Kidney (tissue), 14 donors: ENCODE results near the gene SARM1. TPM values are rescaled to one million over a fixed set of nuclear protein-coding genes. Genes with fewer than 3 reads are reported as not detected.

Experiments
- DNase-seq, 5 donors: peaks; one replicate each; pipeline ENCODE4 v3.0.0-alpha.2; 2013 to 2020
- FAIRE-seq: peaks from 2 replicates; lab custom pipeline; 2012; peaks lifted over from hg19 to GRCh38; lab: Jason Lieb, UNC
- H3K27ac ChIP-seq, 2 donors: one replicate each; pipeline ENCODE4 v1.7.0; 2013; ENCODE audit warnings: low read depth in 2 of 2, low read length in 2 of 2, inconsistent platforms in 1 of 2
- H3K27me3 ChIP-seq: one replicate; pipeline ENCODE4 v1.7.1; 2013; ENCODE audit warnings: low read length, inconsistent platforms; ENCODE audit not compliant: control insufficient read depth, insufficient read depth
- H3K36me3 ChIP-seq, 3 donors: one replicate each; pipeline versions ENCODE4 v1.7.0 to v1.7.1; 2013; ENCODE audit warnings: low read length in 3 of 3, control low read depth in 1 of 3, inconsistent platforms in 1 of 3; ENCODE audit not compliant: insufficient read depth in 3 of 3, control insufficient read depth in 2 of 3
- H3K4me1 ChIP-seq, 3 donors: one replicate each; pipeline versions ENCODE4 v1.7.0 to v1.7.1; 2013; ENCODE audit warnings: low read length in 3 of 3, inconsistent platforms in 1 of 3, low read depth in 1 of 3; ENCODE audit not compliant: control insufficient read depth in 2 of 3, insufficient read depth in 2 of 3
- H3K4me3 ChIP-seq, 3 donors: one replicate each; pipeline versions ENCODE4 v1.7.0 to v1.8.1; 2013; ENCODE audit warnings: low read length in 3 of 3, control low read depth in 1 of 3, inconsistent platforms in 1 of 3
- H3K9ac ChIP-seq, 3 donors: one replicate each; pipeline versions ENCODE4 v1.7.0 to v1.7.1; 2013; ENCODE audit warnings: low read length in 3 of 3, control low read depth in 1 of 3, inconsistent platforms in 1 of 3
- H3K9me3 ChIP-seq, 3 donors: one replicate each; pipeline versions ENCODE4 v1.7.0 to v1.7.1; 2013; ENCODE audit warnings: low read length in 3 of 3, control low read depth in 1 of 3, inconsistent platforms in 1 of 3; ENCODE audit not compliant: control insufficient read depth in 2 of 3, insufficient read depth in 1 of 3
- CTCF ChIP-seq: IDR thresholded peaks from 3 replicates; pipeline ENCODE4 v1.5.1; 2012; ENCODE audit warnings: mild to moderate bottlenecking, moderate library complexity, borderline replicate concordance; ENCODE audit not compliant: insufficient read depth; ENCODE audit errors: extremely low read depth
- intact Hi-C: fragments of 100-400 bp; cut with DNase I; formaldehyde crosslinking; loops from one replicate; pipeline ENCODE4 v1.11.1; 2022
- polyA plus RNA-seq: library from polyadenylated mRNA; stranded (reverse); fragments of 350-450 nt; fragmentation: Illumina TruSeq; extraction: RNeasy Lipid Tissue Mini Kit (QIAGEN cat#74804); gene quantifications from one replicate; pipeline ENCODE4 v1.2.3, GENCODE V29; 2014; ENCODE audit warnings: low read depth, low replicate concordance; ENCODE audit not compliant: insufficient read depth
- total RNA-seq: library from RNA; stranded (reverse); fragmentation: NEBNext Ultra II Directional; extraction: Animal tissue kit (Norgen Biotek cat#: 25700); gene quantifications from one replicate; pipeline ENCODE4 v1.2.1, GENCODE V29; 2021
- donor health status: control.
- donor health status: control.
- donor health status: control.
- donor health status: control.
- donor health status: control.
- donor health status: DM: yes; HTN: yes; CAD: no.
- donor health status: Normal renal cell carcinoma (clear cell type).

SARM1 gene
- total and polyA plus RNA-seq, 2 donors from 2014 or later: 10.4 to 23.8 TPM

GRCh38 chr17:28345419-28346198 is 25.9 kb upstream of the SARM1 start:
- Histone ChIP-seq H3K27me3 (no peaks in the 10 kb centered on the region), H3K4me3 (no peak overlapping the region), H3K36me3 (peaks cover 3 to 86% (median 51%) of the 10 kb centered on the region in 3 donors), H3K27ac (peak overlapping the region; percentile 77 to 88), H3K9me3 (no peaks in the 10 kb centered on the region), H3K9ac (peak overlapping the region in 1 of 3 donors; percentile 48), H3K4me1 (peaks cover 0 to 40% (median 27%) of the 10 kb centered on the region in 3 donors)
- no peak for TF ChIP-seq CTCF
- FAIRE-seq (no peak), DNase-seq (no peak)
- intact Hi-C loops: no loop called here

- Histone ChIP-seq H3K36me3 (peaks cover 3 to 88% (median 53%) of the 10 kb centered on the region in 3 donors), H3K4me3 (no peak overlapping the region), H3K4me1 (peaks cover 0 to 40% (median 27%) of the 10 kb centered on the region in 3 donors), H3K27me3 (no peaks in the 10 kb centered on the region), H3K27ac (peak overlapping the region; percentile 77 to 88), H3K9me3 (no peaks in the 10 kb centered on the region), H3K9ac (peak overlapping the region in 1 of 3 donors; percentile 48)
- DNase-seq (no peak), FAIRE-seq (no peak)
- intact Hi-C loops: no loop called here
- no peak for TF ChIP-seq CTCF
Observed at GRCh38 chr17:28346199-28346580, 25.3 kb upstream of the SARM1 start.

GRCh38 chr17:28346746-28347246 is 24.7 kb upstream of the SARM1 start:
- Histone ChIP-seq H3K4me1 (peaks cover 0 to 40% (median 27%) of the 10 kb centered on the region in 3 donors), H3K27ac (peak overlapping the region; percentile 77 to 88), H3K27me3 (no peaks in the 10 kb centered on the region), H3K36me3 (peaks cover 3 to 88% (median 53%) of the 10 kb centered on the region in 3 donors), H3K9me3 (no peaks in the 10 kb centered on the region), H3K4me3 (peak overlapping the region in 1 of 3 donors; percentile 16), H3K9ac (peak overlapping the region in 1 of 3 donors; percentile 53)
- DNase-seq (peak in 1 of 5 donors; percentile 44), FAIRE-seq (no peak)
- TF ChIP-seq CTCF: peak; percentile 47
- intact Hi-C loops: no loop called here
